PC-3 (cell line): ENCODE measurements around the gene TNRC6C. TPM values are rescaled to one million over a fixed set of nuclear protein-coding genes. Genes with fewer than 3 reads are reported as not detected.

Experiments used
- ATAC-seq: fragments of 200-7000 bp; cut with Tn5 transposase; 2 replicates; pipeline ENCODE4 v1.9.1; 2020; ENCODE audit warnings: mild to moderate bottlenecking, moderate library complexity
- BruUV-seq: library from RNA; stranded (reverse); fragments of 400-500 nt; replicated peaks from 2 replicates; lab custom pipeline; 2021; lab: Mats Ljungman, UMichigan
- CTCF ChIA-PET: fragments of 300-600 bp; sonication (Branson Sonifier 250); formaldehyde crosslinking; loops from one replicate; lab custom pipeline; 2022; ENCODE audit warnings: antibody characterized with exemption; lab: Charles Lee
- POLR2A ChIA-PET: fragments of 300-600 bp; sonication (Branson Sonifier 250); formaldehyde crosslinking; loops from one replicate; lab custom pipeline; 2022; ENCODE audit warnings: antibody characterized with exemption; ENCODE audit not compliant: unreplicated experiment; lab: Charles Lee
- DNase-seq: peaks from one replicate; pipeline ENCODE4 v3.0.0-alpha.2; 2015
- H2AFZ ChIP-seq: fragments of 300-600 bp; sonication (generic); 2 replicates; pipeline ENCODE4 v1.6.0; 2016; ENCODE audit warnings: antibody characterized with exemption, low read length
- H3F3A ChIP-seq: fragments of 300-600 bp; sonication (generic); one replicate; pipeline ENCODE4 v1.6.0; 2017; ENCODE audit warnings: antibody characterized with exemption, low read length, control low read depth, mild to moderate bottlenecking; ENCODE audit not compliant: unreplicated experiment
- H3K27ac ChIP-seq: fragments of 300-600 bp; sonication (generic); 2 replicates; pipeline ENCODE4 v1.5.1; 2016; ENCODE audit warnings: mild to moderate bottlenecking, low read length
- H3K27me3 ChIP-seq: fragments of 300-600 bp; sonication (generic); 2 replicates; pipeline ENCODE4 v1.6.1; 2016; ENCODE audit warnings: low read length, mixed read lengths
- H3K36me3 ChIP-seq: fragments of 300-600 bp; sonication (generic); 2 replicates; pipeline ENCODE4 v1.6.1; 2016; ENCODE audit warnings: low read depth, mixed run types, low read length, mixed read lengths
- H3K4me1 ChIP-seq: fragments of 300-600 bp; sonication (generic); 2 replicates; pipeline ENCODE4 v1.5.1; 2016; ENCODE audit warnings: low read length; ENCODE audit not compliant: insufficient read depth
- H3K4me2 ChIP-seq: fragments of 300-600 bp; sonication (generic); 2 replicates; pipeline ENCODE4 v1.6.0; 2016; ENCODE audit warnings: low read length
- H3K4me3 ChIP-seq: fragments of 300-600 bp; sonication (generic); 2 replicates; pipeline ENCODE4 v1.5.1; 2016; ENCODE audit warnings: mild to moderate bottlenecking, low read length, mixed read lengths
- H3K79me2 ChIP-seq: fragments of 300-600 bp; sonication (generic); 2 replicates; pipeline ENCODE4 v1.6.1; 2017; ENCODE audit warnings: low read length, mixed read lengths
- H3K9ac ChIP-seq: fragments of 300-600 bp; sonication (generic); 2 replicates; pipeline ENCODE4 v1.6.0; 2016; ENCODE audit warnings: mild to moderate bottlenecking, low read length
- H3K9me2 ChIP-seq: fragments of 300-600 bp; sonication (generic); replicated peaks from 2 replicates; pipeline ENCODE4 v1.6.1; 2016; ENCODE audit warnings: mixed run types, low read length, mixed read lengths
- H3K9me3 ChIP-seq: fragments of 300-600 bp; sonication (generic); 2 replicates; pipeline ENCODE4 v1.6.1; 2016; ENCODE audit warnings: low read length, mixed read lengths
- H4K20me1 ChIP-seq: fragments of 300-600 bp; sonication (generic); 2 replicates; pipeline ENCODE4 v1.6.1; 2016; ENCODE audit warnings: low read length, mixed read lengths
- EZH2 ChIP-seq: fragments of 300-600 bp; sonication (generic); IDR thresholded peaks from one replicate; pipeline ENCODE4 v1.6.1; 2017; ENCODE audit warnings: antibody characterized with exemption, mild to moderate bottlenecking, low read length; ENCODE audit not compliant: unreplicated experiment
- EZH2phosphoT487 ChIP-seq: fragments of 300-600 bp; sonication (generic); IDR thresholded peaks from 2 replicates; pipeline ENCODE4 v1.6.1; 2018; ENCODE audit warnings: mild to moderate bottlenecking, antibody characterized with exemption, low read length, borderline replicate concordance
- intact Hi-C: fragments of 100-400 bp; cut with micrococcal nuclease; formaldehyde crosslinking; loops from 2 replicates; pipeline ENCODE4 v1.9.0; 2023
- total RNA-seq: library from RNA; depleted of rRNA; stranded (reverse); fragments of >200 nt; gene quantifications from 2 replicates; pipeline ENCODE4 v1.2.3, GENCODE V29; 2014
- TF ChIP-seq, protein P1 (sequence below): fragments of 300-600 bp; sonication (generic); conservative IDR thresholded peaks from 2 replicates; pipeline ENCODE4 v1.5.1; 2017; ENCODE audit warnings: antibody characterized with exemption, low read depth, mild to moderate bottlenecking, low read length

TNRC6C gene
- total RNA-seq, 1 experiment from 2014 or later = 5.3 TPM

DNA sequence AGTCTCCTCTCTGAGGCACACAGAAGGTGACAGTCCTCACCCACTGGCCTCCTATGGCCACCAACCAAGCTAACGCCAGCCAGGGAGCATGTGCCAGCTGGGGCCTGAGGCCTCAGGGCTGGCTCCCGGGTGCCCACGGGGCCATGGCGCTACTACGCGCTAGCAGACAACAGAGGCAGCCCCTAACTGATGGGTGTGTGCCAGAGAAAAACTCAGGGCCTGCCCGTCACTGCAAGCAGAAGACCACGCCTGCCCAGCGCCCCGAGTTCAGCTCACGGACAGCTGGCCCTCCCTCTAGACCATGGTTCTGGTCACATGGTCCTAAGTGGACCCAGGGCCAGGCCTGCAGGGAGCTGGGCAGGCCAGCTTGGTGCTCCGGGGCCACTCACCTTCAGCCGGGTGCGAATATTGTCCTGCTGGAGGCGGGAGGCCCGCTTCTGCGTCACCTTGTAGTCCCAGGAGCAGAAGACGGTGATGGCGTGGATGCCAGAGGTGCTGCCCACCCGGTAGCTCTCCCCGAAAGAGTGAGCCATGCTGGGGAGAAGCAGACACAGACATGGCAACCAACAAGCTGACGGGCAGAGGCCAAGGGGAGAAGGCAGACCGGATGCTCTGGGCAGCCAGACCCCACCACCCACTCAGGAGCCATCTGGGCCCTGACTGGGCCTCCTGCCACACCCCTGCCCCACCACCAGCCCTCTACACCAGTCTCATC is 163.9 kb downstream of the TNRC6C start:
- H4K20me1 ChIP-seq = no peaks in the 10 kb centered on the region
- peaks cover 18% of the 10 kb centered on the region; the same call in 1 of the 2 replicates for H3K36me3 ChIP-seq
- ATAC-seq = no peak
- no peaks in the 10 kb centered on the region for H3K9me2 ChIP-seq
- POLR2A ChIA-PET = no interaction called here
- TF ChIP-seq EZH2 = no peak
- no peak for TF ChIP-seq EZH2phosphoT487
- TF ChIP-seq, protein P1, sequence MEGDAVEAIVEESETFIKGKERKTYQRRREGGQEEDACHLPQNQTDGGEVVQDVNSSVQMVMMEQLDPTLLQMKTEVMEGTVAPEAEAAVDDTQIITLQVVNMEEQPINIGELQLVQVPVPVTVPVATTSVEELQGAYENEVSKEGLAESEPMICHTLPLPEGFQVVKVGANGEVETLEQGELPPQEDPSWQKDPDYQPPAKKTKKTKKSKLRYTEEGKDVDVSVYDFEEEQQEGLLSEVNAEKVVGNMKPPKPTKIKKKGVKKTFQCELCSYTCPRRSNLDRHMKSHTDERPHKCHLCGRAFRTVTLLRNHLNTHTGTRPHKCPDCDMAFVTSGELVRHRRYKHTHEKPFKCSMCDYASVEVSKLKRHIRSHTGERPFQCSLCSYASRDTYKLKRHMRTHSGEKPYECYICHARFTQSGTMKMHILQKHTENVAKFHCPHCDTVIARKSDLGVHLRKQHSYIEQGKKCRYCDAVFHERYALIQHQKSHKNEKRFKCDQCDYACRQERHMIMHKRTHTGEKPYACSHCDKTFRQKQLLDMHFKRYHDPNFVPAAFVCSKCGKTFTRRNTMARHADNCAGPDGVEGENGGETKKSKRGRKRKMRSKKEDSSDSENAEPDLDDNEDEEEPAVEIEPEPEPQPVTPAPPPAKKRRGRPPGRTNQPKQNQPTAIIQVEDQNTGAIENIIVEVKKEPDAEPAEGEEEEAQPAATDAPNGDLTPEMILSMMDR = no peak
- no peaks in the 10 kb centered on the region for H3F3A ChIP-seq
- no peak overlapping the region for H3K9ac ChIP-seq
- no TSS peak for BruUV-seq
- no peaks in the 10 kb centered on the region for H3K9me3 ChIP-seq
- H3K4me1 ChIP-seq = peaks cover 9% of the 10 kb centered on the region; the same call in 1 of the 2 replicates
- H3K27ac ChIP-seq = no peak overlapping the region
- peaks cover 16% of the 10 kb centered on the region for H3K79me2 ChIP-seq
- H3K27me3 ChIP-seq = no peaks in the 10 kb centered on the region
- intact Hi-C loops = no loop called here
- H3K4me3 ChIP-seq = no peak overlapping the region
- no peak overlapping the region for H2AFZ ChIP-seq
- CTCF ChIA-PET = no interaction called here
- DNase-seq = no peak
- H3K4me2 ChIP-seq = no peak overlapping the region

DNA sequence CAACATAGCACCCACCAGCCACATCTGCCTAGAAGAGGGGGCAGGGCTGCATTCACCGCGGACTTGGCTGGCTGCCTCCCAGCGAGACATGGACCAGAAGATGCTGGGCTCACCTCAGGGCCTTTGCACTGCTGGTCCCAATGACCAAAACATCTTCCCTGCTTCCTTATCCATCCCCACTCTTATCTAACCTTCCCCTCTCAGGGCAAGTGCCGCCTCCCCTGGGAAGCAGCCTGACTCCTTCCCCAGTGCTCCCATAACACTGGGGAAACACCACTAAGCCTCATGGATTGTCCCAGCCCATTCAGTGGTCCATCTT is 164.4 kb downstream of the TNRC6C start:
- H3K79me2 ChIP-seq = peaks cover 21% of the 10 kb centered on the region
- H3K27ac ChIP-seq = no peak overlapping the region
- ATAC-seq = no peak
- no peaks in the 10 kb centered on the region for H3K9me3 ChIP-seq
- no peak overlapping the region for H3K4me3 ChIP-seq
- no peak overlapping the region for H3K4me2 ChIP-seq
- no TSS peak for BruUV-seq
- DNase-seq = no peak
- TF ChIP-seq EZH2 = no peak
- TF ChIP-seq EZH2phosphoT487 = no peak
- TF ChIP-seq, protein P1 = no peak
- H3F3A ChIP-seq = no peaks in the 10 kb centered on the region
- H3K9me2 ChIP-seq = no peaks in the 10 kb centered on the region
- no peak overlapping the region for H2AFZ ChIP-seq
- no peaks in the 10 kb centered on the region for H4K20me1 ChIP-seq
- peaks cover 10% of the 10 kb centered on the region; the same call in 1 of the 2 replicates for H3K4me1 ChIP-seq
- intact Hi-C loops = no loop called here
- H3K9ac ChIP-seq = no peak overlapping the region
- peaks cover 18% of the 10 kb centered on the region; the same call in 1 of the 2 replicates for H3K36me3 ChIP-seq
- CTCF ChIA-PET = no interaction called here
- no peaks in the 10 kb centered on the region for H3K27me3 ChIP-seq
- POLR2A ChIA-PET = no interaction called here

- no peak overlapping the region for H3K27ac ChIP-seq
- H3K9me3 ChIP-seq = no peaks in the 10 kb centered on the region
- ChIA-PET CTCF (no interaction called here), POLR2A (no interaction called here)
- BruUV-seq = no TSS peak
- peaks cover 23% of the 10 kb centered on the region for H3K79me2 ChIP-seq
- H3F3A ChIP-seq = no peaks in the 10 kb centered on the region
- H3K9me2 ChIP-seq = no peaks in the 10 kb centered on the region
- H3K27me3 ChIP-seq = no peaks in the 10 kb centered on the region
- H3K4me3 ChIP-seq = no peak overlapping the region
- no peak overlapping the region for H3K9ac ChIP-seq
- H3K4me1 ChIP-seq = peaks cover 10% of the 10 kb centered on the region; the same call in 1 of the 2 replicates
- TF ChIP-seq, protein P1 = no peak
- no peak for TF ChIP-seq EZH2
- no peak for TF ChIP-seq EZH2phosphoT487
- no peak for ATAC-seq
- H2AFZ ChIP-seq = no peak overlapping the region
- H4K20me1 ChIP-seq = no peaks in the 10 kb centered on the region
- H3K36me3 ChIP-seq = peaks cover 18% of the 10 kb centered on the region; the same call in 1 of the 2 replicates
- no peak overlapping the region for H3K4me2 ChIP-seq
- DNase-seq = no peak
- intact Hi-C loops = no loop called here
Observed at GRCh38 chr17:78123258-78123929, 164.9 kb downstream of the TNRC6C start.
